Brain pericyte (primary cell): ENCODE measurements around the gene TAF3.
A peak's percentile ranks its signal among the peaks of the same experiment; 100 is the strongest.
"Not testable (repeated sequence)": the region's sequence is repeated elsewhere in the genome, so short reads cannot be mapped to it uniquely, and the experiment has no call there.

ENCODE experiments used
- DNase-seq: peaks from one replicate; pipeline ENCODE4 v3.0.0-alpha.2; 2012; ENCODE audit warnings: low read depth, low spot score

TAF3 gene, protein sequence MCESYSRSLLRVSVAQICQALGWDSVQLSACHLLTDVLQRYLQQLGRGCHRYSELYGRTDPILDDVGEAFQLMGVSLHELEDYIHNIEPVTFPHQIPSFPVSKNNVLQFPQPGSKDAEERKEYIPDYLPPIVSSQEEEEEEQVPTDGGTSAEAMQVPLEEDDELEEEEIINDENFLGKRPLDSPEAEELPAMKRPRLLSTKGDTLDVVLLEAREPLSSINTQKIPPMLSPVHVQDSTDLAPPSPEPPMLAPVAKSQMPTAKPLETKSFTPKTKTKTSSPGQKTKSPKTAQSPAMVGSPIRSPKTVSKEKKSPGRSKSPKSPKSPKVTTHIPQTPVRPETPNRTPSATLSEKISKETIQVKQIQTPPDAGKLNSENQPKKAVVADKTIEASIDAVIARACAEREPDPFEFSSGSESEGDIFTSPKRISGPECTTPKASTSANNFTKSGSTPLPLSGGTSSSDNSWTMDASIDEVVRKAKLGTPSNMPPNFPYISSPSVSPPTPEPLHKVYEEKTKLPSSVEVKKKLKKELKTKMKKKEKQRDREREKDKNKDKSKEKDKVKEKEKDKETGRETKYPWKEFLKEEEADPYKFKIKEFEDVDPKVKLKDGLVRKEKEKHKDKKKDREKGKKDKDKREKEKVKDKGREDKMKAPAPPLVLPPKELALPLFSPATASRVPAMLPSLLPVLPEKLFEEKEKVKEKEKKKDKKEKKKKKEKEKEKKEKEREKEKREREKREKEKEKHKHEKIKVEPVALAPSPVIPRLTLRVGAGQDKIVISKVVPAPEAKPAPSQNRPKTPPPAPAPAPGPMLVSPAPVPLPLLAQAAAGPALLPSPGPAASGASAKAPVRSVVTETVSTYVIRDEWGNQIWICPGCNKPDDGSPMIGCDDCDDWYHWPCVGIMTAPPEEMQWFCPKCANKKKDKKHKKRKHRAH

DNA sequence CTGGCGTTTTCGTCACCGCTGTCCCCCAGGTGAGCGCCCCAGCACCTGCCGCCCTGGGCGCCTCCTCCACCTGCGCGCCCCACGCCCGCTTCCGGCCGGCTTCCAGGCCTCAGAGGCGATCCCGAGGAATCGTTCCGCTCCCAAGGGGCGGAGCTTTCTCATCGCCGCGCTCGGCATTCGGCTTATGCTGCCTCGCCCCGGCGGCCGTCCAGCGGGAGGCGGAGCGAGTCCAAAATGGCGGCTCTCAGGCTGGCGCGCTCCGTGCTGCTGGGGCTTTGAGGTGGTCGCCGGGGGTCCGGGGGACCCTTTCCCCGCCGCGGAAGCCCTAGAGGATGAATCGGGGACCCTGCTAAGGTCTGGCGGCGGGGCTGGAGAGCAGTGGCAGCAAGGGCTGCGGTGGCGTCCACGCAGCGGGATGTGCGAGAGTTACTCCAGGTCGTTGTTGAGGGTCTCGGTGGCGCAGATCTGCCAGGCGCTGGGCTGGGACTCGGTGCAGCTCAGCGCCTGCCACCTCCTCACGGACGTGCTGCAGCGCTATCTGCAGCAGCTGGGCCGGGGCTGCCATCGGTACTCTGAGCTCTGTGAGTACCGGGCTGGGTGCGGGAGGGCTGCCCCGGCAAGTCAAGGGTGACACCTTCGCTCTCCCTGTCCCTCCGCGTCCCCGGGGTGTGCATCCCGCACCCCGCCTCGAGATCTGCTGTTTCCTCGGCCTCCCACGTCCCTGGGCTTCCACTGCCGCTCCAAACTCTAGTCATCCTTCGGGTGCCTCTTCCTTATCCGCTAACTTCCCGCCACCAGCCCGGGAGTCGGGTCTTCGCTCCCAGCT, at the start of gene TAF3:
Gene TAF3 (plus strand): TSS at position 211 of the 826 bp plus-strand sequence. CDS start 205 bp downstream, at position 416.
- peak; percentile 52 for DNase-seq

DNA sequence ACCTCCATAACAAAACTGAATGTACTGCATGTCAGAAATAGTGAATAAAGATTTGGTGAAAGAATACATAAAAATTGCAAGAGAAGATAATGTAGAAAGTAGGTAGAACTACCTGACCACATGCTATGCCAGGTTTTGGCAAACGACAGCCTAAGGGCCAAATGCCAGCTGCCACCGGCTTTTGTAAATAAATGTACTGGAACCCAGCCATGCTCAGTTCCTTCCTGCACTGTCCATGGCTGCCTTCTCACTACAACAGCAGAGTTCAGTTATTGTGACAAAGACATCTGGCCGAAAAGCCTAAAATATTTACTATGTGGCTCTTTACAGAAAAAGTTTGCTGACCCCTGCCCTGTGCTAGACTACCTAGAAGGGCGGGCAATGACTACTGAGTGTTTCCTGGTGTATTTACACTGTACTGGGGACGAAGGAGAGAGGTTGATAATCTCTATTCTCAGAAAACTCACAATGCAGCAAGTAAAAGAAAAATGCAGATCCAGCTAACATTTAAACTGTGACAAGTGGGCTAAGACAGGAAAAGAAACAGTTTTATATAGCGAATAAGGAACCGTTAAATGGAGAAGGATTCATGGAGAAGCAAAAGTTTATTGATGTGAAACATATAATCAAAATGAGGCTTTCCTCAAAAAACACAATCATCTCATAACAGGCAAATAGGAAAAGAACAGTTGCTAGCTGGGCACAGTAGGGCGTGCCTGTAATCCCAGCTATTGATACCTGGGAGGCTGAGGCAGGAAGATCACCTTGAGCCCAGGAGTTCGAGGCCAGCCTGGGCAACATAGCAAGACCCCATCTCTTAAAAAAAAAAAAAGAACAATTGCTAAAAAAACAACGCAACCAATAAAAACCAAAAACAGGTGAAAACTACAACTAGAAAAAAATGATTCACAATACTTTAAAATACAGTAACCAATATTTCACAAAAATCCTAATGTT, 44.2 kb upstream of the TAF3 start:
- DNase-seq = no peak

DNA sequence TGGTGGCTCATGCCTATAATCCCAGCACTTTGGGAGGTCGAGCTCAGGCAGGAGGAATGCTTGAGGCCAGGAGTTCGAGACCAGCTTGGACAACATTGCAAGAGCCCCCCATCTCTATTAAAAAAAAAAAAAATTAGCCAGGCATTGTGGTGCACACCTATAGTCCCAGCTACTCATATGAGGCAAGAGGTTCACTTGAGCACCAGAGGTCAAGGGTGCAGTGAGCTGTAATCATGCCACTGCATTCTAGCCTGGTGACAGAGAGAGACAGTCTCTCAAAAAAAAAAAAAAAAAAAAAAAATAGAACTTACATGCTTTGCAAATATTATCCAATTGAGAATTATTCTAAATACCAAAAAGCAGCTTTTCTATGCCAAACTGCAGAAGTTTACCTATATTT, 41.5 kb upstream of the TAF3 start:
- DNase-seq = no peak

- not testable (repeated sequence) for DNase-seq
These were observed 36.1 kb upstream of the TAF3 start for GRCh38 chr10:7782194-7782593.

- DNase-seq = no peak
These were observed 31.9 kb upstream of the TAF3 start for GRCh38 chr10:7786430-7786829.

DNA sequence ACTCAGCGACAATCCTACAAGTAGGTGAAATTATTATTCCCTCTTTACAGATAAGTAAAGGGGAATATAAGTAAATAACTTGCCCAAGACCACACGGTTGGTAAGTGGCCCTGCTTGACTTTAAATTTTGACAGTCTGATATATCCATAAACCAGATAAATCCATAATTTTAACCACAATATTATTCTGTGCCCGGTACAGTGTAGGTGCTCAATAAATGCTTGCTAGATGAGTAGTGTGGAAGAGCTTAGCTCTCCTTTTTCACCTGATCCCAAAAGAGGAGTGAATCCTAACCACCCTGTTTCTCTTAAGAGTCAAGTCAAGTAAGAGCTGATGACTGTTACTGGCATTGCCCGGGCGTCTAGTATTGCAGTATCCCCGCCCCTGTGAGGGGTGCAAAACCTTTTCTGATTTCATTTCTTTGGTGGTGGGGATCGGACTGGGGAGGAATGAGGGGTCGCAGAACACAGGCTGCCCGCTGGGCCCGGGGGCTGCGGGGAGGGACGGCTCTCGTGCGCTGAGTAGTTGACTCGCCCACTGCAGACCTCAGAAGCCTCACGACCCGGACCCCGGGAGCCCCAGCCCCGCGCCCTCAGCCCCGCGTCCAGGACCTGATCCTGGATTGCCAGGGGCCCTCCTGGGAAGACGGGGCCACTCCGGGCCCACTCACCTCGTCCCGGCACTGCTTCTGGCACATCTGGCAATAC, 31.0 kb upstream of the TAF3 start:
- DNase-seq = no peak

DNA sequence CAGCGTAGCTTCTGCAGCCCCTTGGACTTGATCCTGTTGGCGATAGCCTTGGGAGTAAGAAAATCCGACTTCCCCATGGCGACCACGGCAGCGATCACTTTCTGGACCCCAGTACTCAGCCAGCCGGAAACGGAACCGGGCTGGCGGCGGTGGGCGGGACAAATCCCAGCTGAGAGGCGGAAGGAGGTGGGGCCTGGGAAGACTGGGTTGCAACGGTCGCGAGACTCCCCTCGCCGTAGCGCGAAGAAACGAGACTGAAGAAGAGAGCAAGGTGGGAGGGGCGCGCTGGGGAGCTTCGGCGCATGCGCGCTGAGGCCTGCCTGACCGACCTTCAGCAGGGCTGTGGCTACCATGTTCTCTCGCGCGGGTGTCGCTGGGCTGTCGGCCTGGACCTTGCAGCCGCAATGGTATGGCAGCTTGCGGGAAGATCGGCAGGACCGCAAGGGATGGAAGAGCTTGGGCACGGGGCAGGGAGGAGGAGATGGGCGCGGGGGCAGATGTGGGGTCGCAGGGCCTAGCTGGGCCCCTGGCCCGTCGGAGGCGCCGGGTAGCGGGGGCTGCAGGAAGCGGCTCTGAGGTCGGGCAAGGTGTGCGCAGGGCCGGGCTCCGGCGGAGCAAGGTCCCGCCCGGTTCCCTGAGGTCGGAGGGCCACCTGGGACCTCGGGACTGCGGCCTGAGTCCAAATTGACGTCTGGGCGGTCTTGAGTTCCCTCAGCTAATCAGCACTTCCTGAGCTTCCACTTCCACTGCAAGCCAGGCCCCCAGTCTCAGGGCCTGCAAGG, 30.3 kb upstream of the TAF3 start, which contains the start of the genes ATP5F1C and KIN:
Gene ATP5F1C (plus strand): TSS at position 321 of the 782 bp plus-strand sequence. CDS start 31 bp downstream, at position 352.
Gene KIN (minus strand): TSS at position 137 of the 782 bp plus-strand sequence. CDS start 60 bp downstream, at position 77.
- DNase-seq = peak; percentile 92

DNA sequence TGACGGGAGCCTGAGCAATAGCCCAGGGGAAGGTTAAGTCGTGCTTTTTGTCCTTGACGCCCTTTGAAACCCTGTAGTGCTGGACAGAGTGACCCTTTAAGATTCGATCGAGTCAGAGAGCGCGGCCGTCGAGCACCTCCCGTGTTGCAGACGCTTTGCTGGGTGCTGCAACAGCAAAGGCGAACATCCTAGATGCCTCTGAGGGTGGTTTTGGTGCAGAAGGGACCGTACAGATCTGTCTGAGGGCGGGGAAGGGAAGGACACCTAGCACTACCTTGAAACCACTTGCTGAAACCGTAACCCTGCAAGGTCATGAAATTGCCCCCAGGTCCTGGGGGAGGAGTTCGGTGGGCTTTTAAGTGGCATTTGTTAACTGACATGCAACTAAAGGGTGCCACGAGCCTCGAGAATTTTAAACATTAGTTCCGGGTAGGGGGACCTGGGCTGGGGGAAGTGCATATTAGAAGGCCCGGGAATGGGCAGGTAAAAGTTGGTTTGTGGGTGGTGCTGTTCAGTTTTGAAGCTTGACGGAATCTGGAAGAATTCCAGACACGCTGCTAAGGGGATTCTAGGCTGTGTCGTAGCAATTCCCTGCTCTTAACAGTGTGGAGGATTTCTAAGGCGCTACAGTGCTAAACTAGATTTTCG, 29.5 kb upstream of the TAF3 start:
- DNase-seq = no peak

GRCh38 chr10:7789390-7789789, 28.9 kb upstream of the TAF3 start:
- no peak for DNase-seq

- no peak for DNase-seq
These were observed 25.8 kb upstream of the TAF3 start for GRCh38 chr10:7792541-7792940.

- DNase-seq = no peak
These were observed 23.9 kb upstream of the TAF3 start for GRCh38 chr10:7794251-7795026.

DNA sequence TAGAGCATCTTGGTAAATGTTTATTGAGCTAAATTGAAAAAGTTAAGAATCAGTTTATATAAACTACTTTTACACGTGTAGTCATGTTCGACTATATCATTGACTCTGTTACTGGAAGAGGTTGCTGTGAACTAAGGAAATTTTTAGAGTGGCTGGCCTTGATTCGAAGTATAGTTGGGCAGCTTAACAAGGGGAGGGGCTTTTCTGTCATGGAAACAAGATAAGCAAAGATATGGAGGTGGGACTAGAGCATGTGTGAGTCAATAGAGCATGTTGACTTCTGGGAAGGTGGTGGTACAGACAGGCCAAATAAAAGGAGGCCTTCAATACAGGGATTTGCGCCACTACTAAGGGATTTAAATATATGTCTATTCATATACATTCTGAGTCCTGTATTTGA, 22.7 kb upstream of the TAF3 start:
- no peak for DNase-seq

- peak; percentile 40 for DNase-seq
These were observed 20.7 kb upstream of the TAF3 start for GRCh38 chr10:7797582-7797981.

DNA sequence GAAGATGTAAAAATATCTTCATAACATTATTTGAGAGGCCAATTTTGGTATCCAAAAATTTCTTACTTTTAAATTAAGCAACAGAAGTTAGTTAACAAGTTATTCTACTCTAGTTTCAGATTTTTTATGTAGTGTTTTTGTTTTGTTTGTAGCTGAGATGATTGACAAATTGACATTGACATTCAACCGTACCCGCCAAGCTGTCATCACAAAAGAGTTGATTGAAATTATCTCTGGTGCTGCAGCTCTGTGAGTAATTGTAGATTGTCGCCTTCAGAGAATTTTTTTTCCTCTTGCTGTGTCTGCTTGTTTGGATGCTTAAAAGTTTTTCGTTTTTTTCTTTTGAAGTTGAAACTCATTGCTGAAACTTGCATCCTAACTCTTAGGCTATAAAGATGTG, 15.7 kb upstream of the TAF3 start:
- DNase-seq = no peak

- no peak for DNase-seq
These were observed 14.1 kb upstream of the TAF3 start for GRCh38 chr10:7804216-7804615.

DNA sequence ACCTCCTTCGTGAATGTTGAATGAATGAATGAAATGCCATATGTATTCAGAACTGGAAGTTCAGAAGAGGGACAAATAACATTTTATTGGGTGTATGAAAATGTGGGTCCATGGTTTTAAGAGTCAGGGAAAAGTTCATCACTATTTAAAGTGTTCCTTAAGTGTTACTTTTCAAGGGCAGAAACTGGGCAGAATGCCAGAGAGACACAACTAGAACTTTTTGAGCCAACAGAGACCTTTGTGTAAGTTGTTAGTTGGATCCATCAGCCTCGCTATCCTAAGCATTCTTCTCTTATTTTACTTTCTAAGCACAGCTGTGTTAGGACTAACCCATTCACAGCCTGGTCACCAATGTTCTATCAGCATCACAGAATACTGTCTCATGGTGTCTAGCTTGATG, 13.6 kb upstream of the TAF3 start:
- no peak for DNase-seq

DNA sequence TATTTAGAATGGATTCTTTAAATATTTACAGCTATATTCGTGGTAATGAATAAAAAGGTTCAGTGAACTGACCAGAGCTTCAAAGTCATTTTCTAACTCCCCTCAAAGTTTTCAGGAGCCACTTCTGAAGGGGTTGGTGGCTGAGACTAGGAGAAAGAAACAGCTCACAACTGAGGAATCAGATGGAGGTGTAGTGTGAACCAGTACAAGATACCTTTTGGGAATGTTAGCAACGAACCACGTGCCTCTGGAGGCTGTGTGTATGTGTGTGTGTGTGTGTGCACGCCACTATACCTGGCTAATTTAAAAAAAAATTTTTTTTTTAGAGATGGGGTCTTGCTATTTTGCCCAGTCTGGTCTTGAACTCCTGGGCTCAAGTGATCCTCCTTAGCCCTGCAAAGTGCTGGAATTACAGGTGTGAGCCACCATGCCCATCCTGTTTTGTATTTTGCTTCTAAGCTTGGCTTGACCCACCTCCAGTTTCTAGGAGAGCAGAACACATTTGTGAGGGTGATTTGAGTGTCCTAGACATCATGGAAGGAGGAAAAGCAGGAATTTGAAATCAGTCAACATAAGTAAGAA, 9.5 kb upstream of the TAF3 start:
- DNase-seq = no peak
